HG03060 (cell line): ENCODE data around the gene CCL13.

ENCODE experiments used
- ATAC-seq: cut with Tn5 transposase; IDR thresholded peaks from one replicate; pipeline ENCODE4 v1.9.1; 2021; ENCODE audit warnings: low read depth, moderate number of reproducible peaks; ENCODE audit not compliant: unreplicated experiment

Gene CCL13

DNA sequence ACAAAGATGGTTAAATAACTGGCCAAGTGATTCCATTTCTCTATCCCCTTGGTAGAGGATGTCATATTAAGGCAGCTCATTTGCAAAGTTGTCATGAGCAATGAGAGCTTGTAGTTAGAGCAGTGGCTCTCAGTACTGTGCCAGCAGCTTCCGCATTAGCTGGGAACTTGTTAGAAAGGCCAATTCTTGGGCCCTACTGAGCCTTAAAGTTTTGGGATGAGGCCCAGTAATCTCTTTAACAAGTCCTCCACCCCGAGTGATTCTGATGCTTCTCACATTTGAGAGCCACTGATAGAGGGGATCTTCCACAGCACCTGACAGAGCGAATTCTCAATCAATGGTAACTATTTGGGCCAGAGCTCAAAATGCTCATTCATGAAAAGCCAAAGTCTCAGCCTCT lies 26.9 kb downstream of the CCL13 start:
- ATAC-seq, result no peak

DNA sequence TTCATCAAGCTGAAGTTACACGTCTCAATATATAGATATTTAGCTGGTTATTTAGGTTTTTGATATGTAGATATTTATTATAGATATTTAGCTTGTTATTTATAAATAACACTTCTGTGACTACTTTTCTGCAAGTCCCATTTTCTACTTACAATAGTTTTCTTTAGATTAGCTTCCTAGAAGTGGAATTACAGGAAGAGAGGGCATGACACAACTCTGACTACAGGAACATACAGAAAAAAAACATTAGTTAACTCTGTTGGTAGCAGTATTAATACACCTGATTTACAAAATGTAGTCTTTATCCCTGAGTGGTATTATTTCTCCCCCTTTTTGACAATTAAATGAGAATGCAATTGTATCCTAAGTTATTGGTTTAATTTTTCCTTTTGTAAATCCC lies 28.0 kb downstream of the CCL13 start:
- ATAC-seq, result no peak

- ATAC-seq, result no peak
These were observed 28.7 kb downstream of the CCL13 start for GRCh38 chr17:34384822-34385605.

DNA sequence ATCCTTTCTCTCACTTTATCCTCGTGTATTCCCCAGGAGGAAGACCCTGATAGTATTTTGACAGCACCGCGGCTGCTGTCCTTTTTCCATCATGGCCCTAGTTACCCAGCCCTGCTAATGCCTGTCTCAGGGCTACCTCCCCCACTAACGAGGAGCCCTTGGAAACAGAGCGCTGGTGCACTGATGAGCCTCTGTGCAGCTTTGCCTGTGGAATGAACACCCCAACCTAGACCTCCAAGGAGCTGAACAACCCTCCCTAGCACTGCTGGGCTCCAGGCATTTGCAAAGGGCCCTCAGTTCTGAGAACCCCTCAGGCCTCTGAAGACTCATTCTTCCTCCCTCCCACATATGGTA lies 30.0 kb downstream of the CCL13 start:
- no peak for ATAC-seq

GRCh38 chr17:34386697-34387550 lies 30.6 kb downstream of the CCL13 start:
- ATAC-seq, result no peak

DNA sequence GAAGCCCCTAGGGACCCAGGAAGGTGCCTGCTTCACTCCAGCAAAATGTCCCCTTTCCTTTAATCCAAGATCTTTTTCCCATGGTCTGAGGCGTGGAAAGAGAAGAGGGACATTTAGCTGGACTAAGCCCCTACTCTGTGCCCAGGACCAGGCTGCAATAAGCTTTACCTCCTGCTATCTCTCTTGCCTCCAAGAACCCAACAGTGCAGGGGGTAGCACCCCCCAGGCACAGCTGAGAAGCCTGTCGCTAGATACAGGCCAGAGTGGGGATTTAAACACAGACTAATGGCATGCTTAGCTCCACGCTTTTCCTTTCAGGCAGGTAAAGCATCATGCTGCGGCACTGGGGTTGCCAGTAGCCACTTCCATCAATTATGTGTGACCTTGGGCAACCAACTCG lies 31.3 kb downstream of the CCL13 start:
- ATAC-seq, result no peak

DNA sequence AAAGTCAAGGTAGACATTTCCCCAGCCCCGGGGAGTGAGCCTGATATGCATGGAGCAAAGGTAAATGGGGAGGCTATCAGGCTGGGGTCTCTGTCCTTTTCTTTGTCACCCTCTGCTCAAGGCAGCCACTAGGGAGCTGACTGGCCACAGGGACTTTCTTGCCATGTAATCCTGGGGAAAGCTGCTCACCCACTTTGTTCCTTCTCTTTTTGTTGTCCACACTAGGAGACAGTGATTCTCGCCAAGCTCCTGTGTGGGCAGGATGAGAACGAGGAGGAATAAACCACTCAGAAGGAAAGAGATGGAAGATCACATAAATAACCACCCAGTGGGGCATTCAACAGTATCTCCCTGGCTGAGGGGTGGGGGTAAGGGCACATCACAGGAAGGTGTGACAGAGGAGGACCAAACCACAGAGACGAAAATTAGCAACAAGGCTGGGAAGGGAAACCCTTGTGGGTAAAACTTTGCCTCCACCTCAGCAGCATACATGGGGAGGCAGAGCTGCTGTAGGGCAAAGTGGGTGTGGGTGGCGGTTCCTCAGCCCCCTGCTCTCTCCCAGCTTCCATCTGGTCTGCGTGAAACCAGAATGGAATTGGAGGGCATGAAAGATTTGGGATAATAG lies 33.0 kb downstream of the CCL13 start:
- ATAC-seq, result no peak

GRCh38 chr17:34390649-34391048 lies 34.4 kb downstream of the CCL13 start:
- no peak for ATAC-seq

- ATAC-seq, result no peak
These were observed 35.0 kb downstream of the CCL13 start for GRCh38 chr17:34391241-34391640.

GRCh38 chr17:34393401-34393800 lies 37.1 kb downstream of the CCL13 start:
- no peak for ATAC-seq

DNA sequence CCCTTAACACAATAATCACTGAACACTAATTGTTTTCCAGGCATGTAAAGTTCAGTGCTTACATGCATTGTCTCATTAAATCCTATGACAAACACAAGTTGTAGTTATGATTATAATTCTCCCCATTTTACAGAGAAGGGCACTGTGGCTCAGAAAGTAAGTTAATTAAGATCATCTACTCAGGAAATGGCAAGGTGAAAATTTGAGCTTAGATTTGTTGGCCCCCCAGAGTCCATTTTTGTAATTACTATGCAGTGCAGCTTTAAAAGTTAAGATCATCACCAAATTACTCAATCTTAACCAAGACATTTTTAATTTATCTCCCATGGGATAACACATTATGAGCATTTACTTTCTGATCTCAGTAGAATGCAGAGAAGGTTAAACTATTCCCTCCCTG lies 41.0 kb downstream of the CCL13 start:
- no peak for ATAC-seq

GRCh38 chr17:34398990-34399389 lies 42.7 kb downstream of the CCL13 start:
- no peak for ATAC-seq

DNA sequence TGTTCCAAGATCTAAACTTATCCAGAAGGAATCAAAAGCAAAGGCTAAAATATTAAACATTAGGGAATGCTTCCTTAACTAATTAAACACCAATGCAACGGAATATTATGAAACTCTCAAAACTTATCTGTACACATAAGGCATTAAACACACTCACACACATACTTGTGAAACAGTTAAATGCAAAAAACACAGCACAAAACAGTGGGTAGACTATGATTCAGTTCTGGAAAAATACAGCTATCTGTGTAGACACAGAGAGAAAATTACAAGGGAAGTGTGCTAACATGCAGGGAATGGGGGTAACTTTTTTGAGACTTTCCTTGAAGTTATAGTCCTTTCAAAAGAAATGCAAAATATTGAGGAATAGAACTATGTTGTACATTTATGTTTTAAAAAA lies 43.4 kb downstream of the CCL13 start:
- no peak for ATAC-seq

GRCh38 chr17:34400301-34400931 lies 44.1 kb downstream of the CCL13 start:
- no peak for ATAC-seq

DNA sequence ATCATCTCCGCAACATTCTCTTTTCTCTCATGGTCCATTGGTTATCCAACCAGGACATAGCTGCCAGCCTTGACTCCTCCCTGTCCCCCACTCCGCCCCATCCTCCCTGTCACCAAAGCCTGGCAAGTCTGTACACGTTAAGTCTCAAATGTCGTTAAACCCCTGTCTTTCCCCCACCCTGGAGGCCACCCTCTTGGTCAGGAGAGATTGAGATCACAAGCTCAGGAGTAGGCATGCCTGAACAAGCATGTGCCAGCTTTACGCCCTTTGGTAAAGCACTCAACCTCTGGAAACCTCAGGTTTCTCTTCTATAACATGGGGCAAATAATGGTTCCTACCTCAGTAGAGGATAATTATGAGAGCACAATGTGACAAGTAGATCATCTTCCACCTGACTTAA lies 44.9 kb downstream of the CCL13 start:
- no peak for ATAC-seq

GRCh38 chr17:34403006-34403405 lies 46.7 kb downstream of the CCL13 start:
- no peak for ATAC-seq

DNA sequence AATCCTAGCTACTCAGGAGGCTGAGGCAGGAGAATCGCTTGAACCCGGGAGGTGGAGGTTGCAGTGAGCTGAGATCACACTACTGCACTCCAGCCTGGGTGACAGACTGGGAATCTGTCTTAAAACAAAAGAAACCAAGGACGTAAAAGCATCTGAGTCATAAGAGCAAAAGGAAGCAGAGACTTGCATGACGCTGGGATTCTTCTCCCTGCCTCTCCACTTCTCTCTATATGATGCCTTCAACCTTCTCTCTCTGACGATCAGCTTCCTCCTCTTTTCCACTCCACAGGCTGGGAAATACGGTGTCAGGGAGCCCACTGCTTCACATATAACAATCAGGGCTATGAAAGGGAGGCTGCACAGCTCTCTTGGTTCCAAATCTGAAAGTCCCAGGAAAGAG lies 49.9 kb downstream of the CCL13 start:
- no peak for ATAC-seq
